ENCODE measurements around the gene FRMD5. TPM values are rescaled to one million over a fixed set of nuclear protein-coding genes. Genes with fewer than 3 reads are reported as not detected.

FRMD5 gene
- total RNA-seq, 4 donors from 2014 or later = 0.24 to 0.94 (median 0.67) TPM; not detected in 1

DNA sequence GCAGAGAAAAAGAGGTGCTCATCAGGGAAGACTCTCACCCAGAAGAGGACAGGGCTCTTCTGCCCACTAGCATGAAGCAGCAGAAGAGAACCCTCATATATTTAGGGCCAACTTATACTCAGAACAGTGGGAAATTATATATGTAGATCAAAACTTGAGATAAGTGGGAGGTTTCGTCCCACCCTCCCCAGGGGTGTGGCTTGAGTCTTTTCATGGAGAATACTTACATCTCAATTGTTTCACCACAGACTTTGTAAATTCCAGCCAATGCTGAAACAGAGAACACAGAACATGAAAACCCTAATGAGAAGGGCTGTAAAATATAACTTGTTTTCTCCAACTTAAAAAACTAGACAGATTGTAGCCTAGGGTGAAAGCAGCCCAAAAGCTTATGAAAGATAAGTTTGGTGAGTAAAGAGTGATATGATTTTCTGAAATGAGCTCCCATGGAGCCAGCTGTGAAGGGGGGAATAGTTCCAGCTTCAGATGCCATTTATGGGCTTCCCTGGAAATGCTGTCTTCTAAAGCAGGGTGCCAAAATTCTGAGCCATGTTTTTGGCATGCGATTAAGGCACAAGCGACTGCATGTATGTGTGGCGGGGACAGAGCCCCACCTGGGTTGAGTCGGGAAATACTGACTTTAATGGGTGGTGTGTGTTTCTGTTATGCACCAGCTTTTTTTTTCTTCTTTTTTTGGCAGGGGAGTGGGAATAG lies 275.4 kb downstream of the FRMD5 start:
- WGBS, 2 donors = 80 to 84% methylated on average over 5 of the region's 5 CpGs
- TF ChIP-seq, protein P1, sequence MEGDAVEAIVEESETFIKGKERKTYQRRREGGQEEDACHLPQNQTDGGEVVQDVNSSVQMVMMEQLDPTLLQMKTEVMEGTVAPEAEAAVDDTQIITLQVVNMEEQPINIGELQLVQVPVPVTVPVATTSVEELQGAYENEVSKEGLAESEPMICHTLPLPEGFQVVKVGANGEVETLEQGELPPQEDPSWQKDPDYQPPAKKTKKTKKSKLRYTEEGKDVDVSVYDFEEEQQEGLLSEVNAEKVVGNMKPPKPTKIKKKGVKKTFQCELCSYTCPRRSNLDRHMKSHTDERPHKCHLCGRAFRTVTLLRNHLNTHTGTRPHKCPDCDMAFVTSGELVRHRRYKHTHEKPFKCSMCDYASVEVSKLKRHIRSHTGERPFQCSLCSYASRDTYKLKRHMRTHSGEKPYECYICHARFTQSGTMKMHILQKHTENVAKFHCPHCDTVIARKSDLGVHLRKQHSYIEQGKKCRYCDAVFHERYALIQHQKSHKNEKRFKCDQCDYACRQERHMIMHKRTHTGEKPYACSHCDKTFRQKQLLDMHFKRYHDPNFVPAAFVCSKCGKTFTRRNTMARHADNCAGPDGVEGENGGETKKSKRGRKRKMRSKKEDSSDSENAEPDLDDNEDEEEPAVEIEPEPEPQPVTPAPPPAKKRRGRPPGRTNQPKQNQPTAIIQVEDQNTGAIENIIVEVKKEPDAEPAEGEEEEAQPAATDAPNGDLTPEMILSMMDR (IDR thresholded peaks at IDR 0.05) = no peak
- no peak for TF ChIP-seq POLR2A (IDR thresholded peaks at IDR 0.05)
- intact Hi-C loops (cut with DNase I) = no loop called here
- Histone ChIP-seq H3K36me3 (no peaks in the 10 kb centered on the region), H3K27me3 (no peaks in the 10 kb centered on the region), H3K9me3 (no peaks in the 10 kb centered on the region), H3K27ac (no peak overlapping the region), H3K4me1 (peaks cover 10 to 24% of the 10 kb centered on the region in 2 donors), H3K4me3 (replicated peaks in 1 of 3) (no peak overlapping the region)
- DNase-seq = no peak

DNA sequence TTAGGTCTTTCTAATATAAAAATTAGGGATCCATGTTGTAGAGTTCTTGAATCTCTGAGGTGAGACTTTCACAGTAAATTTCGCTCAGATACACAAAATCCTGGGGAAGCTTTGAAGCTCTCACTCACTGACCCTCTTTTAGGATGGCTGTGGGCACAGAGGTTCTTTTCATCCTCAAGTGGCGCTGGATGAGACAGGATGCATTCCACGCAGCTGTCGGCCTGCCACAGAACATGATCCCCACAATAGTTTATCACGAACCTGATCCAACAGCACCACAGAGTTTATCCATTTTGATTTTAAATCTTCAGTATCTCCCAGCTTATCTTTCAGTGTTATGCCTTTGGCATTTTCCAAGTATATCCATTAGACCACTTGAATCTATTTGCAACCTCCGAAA lies 276.4 kb downstream of the FRMD5 start:
- no peak for TF ChIP-seq POLR2A (IDR thresholded peaks at IDR 0.05)
- TF ChIP-seq, protein P1 (IDR thresholded peaks at IDR 0.05) = no peak
- DNase-seq = no peak
- 96% methylated on average over 6 of the region's 6 CpGs for WGBS, 2 donors
- Histone ChIP-seq H3K36me3 (no peaks in the 10 kb centered on the region), H3K4me3 (replicated peaks in 1 of 3) (no peak overlapping the region), H3K4me1 (peaks cover 10 to 24% of the 10 kb centered on the region in 2 donors), H3K9me3 (no peaks in the 10 kb centered on the region), H3K27me3 (no peaks in the 10 kb centered on the region), H3K27ac (no peak overlapping the region)
- intact Hi-C loops (cut with DNase I) = no loop called here

DNA sequence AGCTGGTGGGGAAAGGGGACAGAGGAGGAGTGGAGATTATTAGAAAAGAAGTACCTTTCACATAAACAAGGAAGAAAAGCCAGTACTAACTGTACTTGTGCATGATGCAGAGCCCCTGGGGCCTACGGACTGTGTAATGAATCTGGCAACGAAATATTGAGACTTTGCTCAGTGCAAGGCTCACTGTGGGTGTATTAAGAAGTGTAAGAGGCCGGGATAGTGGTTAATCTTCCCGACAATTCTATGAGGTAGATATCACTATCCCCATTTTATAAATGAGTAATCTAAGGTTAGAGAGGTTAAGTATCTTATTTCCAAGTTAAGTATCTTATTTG lies 278.8 kb downstream of the FRMD5 start:
- DNase-seq = no peak
- TF ChIP-seq, protein P1 (IDR thresholded peaks at IDR 0.05) = no peak
- TF ChIP-seq POLR2A (IDR thresholded peaks at IDR 0.05) = no peak
- H3K4me3 ChIP-seq (replicated peaks in 1 of 3) = no peak overlapping the region
- no peaks in the 10 kb centered on the region for H3K9me3 ChIP-seq
- H3K27ac ChIP-seq = no peak overlapping the region
- intact Hi-C loops (cut with DNase I) = no loop called here
- no peaks in the 10 kb centered on the region for H3K36me3 ChIP-seq
- peaks cover 13 to 35% of the 10 kb centered on the region in 2 donors for H3K4me1 ChIP-seq
- WGBS, 2 donors = 82 to 89% methylated on average over 4 of the region's 4 CpGs
- H3K27me3 ChIP-seq = no peaks in the 10 kb centered on the region

DNA sequence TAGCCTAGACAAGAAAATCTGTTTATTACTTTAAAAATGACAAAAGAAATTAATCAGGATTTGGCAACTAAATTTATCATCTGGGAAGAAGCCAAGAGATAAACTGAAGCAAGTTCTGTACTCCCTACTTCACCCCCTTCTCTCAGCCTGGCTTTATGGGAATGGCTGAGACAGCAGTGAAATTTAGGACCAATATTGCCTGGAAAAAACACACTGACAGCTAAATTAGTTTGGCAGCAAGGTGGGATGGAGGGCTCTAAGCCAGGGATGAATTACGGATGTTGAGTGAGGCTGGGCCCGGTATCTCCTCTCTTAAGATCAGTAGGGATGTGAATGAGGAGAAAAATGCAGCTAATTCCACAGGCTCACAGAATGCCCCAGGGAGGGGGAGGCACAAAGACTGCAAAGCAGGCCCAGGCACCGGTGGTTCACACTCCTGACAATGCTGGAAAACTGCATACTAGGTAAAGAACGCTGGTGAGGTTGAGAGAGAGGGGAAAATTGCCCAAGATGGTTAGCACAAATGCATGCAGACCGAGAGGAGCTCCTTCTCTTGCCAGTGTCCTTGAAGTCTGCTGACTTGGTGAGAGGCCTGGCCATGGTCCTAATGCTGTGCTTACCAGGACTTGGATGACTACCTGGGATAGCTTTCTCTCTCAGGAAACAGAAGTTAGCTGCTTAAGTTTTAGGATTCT lies 279.3 kb downstream of the FRMD5 start:
- TF ChIP-seq, protein P1 (IDR thresholded peaks at IDR 0.05) = no peak
- TF ChIP-seq POLR2A (IDR thresholded peaks at IDR 0.05) = no peak
- WGBS, 2 donors = 47 to 50% methylated on average over 5 of the region's 5 CpGs
- peak overlapping the region; percentile 15 to 43 (median 38) for H3K27ac ChIP-seq
- H3K27me3 ChIP-seq = no peaks in the 10 kb centered on the region
- DNase-seq = peak; percentile 70 to 71
- H3K9me3 ChIP-seq = no peaks in the 10 kb centered on the region
- no peak overlapping the region for H3K4me3 ChIP-seq (replicated peaks in 1 of 3)
- no peaks in the 10 kb centered on the region for H3K36me3 ChIP-seq
- intact Hi-C loops (cut with DNase I) = no loop called here
- peaks cover 9 to 33% of the 10 kb centered on the region in 2 donors for H3K4me1 ChIP-seq

DNA sequence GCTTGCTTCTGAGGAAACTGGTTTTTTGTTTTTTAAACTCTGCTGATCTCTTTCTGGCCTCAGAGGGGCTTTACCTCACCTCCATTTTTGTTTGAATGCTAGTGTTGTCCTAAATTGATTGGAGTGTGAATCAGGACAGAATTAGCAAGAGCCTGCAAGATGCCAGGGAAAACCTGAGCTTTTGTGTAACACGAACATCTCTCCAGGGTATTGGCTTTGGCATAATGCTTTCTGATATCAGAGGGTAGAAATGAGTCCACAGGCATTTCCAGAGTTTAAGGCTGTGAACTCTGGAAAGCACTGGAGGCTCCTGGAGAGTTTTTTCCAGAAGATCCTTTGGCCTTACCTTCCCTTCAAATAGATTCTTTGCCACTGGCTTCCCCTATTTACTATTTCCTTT lies 281.1 kb downstream of the FRMD5 start:
- intact Hi-C loops (cut with DNase I) = no loop called here
- Histone ChIP-seq H3K9me3 (no peaks in the 10 kb centered on the region), H3K4me1 (peaks cover 5 to 23% of the 10 kb centered on the region in 2 donors), H3K27me3 (no peaks in the 10 kb centered on the region), H3K36me3 (no peaks in the 10 kb centered on the region), H3K27ac (no peak overlapping the region), H3K4me3 (replicated peaks in 1 of 3) (no peak overlapping the region)
- WGBS, 2 donors = 78 to 80% methylated on average over 1 of the region's 1 CpG
- no peak for TF ChIP-seq POLR2A (IDR thresholded peaks at IDR 0.05)
- TF ChIP-seq, protein P1 (IDR thresholded peaks at IDR 0.05) = no peak
- no peak for DNase-seq
